ENCODE measurements around the gene CYS1.
"Not testable (repeated sequence)": the region's sequence is repeated elsewhere in the genome, so short reads cannot be mapped to it uniquely, and the experiment has no call there.

CYS1 gene

DNA sequence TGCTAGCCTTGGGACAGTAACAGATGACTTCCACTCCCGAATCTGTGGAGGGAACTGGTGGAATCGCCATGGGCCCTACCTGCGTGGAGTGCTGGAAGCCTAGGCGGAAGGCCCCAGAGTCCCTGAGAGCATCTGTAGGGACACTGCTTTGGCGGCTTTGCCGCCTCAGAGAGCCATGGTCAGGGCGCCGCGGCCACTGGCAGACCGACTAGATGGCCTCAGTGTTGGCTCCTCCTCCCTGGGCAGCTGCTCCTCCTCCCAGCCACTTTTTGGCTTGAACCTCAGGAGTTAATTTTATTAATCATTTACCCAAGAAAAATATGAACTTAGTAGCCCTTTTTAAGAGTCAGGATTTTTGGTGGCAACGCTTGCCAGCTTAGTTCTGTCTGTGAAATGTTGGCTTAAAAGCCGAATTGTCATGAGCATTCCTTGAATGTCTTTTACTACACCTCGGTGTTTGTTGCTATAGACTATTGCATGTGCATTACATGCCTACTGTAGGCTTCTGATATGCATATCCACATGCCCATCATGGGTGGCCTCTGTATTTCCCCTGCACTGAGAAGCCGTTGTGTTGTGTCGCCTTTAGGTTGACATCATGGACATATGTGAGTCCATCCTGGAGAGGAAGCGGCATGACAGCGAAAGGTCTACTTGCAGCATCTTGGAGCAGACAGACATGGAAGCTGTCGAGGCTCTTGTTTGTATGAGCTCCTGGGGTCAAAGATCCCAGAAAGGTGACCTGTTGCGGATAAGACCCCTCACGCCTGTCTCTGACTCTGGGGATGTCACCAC is 34.5 kb downstream of the CYS1 start:
- DNase-seq, result no peak

DNA sequence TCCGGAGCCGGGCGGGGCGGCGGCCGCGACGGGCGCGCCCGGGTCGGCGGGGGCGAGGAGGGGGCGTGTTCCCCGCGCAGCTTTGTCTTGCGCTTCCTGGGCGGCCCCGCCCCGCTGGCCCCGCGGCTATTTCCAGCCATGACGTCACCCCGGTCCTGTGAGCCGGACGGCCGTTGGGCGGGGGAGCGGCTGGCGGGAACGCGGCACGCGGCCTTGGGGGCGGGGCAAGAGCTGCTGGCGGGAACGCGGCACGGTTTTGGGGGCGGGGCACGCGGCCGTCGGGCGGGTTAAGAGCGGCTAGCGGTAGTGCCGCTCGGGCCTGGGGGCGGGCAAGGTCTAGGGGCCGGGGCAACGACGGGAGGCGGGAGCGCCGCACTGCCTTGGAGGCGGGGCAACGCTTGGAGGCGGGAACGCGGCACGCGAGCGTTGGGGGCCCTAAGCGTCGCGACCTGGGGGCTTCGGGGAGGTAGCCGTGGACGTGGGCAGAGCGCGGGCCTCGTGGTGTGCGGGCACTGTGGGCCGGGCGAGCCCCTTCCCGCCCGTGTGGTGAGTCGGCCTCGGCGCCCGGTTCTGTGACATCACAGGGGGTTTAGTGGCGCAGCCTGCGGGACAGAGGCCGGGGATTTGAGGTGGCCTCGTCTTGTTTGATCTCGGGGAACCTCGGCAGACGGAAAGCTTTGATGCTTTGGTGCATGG is 36.2 kb downstream of the CYS1 start:
- DNase-seq, result peak; percentile 91

DNA sequence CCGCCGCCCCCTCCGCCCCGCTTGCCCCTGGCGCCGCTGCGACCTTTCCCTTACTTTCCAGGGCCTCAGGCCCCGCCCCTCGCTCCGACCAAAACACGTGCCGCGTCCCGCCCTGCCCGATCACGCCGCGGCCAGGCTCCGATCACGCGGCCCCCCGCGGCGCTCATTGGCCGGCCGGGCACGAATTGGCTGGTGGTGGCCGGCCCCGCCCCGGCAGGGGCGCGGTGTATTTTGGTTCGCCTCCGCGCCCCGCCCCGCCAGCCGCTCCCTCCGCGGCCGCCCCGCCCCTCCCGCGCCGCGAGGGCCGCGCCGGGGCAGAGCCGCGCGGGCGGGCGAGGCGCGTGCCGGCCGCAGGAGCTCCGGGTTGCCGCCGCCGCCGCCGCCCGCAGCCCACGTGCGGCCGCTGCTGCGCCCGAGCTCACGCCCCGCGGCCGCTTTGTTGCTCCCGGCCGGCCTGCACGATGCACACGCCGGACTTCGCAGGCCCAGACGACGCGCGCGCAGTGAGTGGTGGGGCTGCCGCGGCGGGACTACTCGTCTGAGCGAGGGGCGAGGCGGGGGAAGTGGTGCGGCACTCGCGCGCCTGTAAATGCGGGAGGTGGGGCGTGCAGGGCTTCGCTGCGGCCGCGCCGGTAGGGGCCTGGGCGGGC is 36.8 kb downstream of the CYS1 start, which contains the start of gene KLF11:
KLF11 (plus strand) TSS at position 295 of the 650 bp plus-strand sequence; CDS start at position 462, 167 bp downstream.
- peak; percentile 76 for DNase-seq

DNA sequence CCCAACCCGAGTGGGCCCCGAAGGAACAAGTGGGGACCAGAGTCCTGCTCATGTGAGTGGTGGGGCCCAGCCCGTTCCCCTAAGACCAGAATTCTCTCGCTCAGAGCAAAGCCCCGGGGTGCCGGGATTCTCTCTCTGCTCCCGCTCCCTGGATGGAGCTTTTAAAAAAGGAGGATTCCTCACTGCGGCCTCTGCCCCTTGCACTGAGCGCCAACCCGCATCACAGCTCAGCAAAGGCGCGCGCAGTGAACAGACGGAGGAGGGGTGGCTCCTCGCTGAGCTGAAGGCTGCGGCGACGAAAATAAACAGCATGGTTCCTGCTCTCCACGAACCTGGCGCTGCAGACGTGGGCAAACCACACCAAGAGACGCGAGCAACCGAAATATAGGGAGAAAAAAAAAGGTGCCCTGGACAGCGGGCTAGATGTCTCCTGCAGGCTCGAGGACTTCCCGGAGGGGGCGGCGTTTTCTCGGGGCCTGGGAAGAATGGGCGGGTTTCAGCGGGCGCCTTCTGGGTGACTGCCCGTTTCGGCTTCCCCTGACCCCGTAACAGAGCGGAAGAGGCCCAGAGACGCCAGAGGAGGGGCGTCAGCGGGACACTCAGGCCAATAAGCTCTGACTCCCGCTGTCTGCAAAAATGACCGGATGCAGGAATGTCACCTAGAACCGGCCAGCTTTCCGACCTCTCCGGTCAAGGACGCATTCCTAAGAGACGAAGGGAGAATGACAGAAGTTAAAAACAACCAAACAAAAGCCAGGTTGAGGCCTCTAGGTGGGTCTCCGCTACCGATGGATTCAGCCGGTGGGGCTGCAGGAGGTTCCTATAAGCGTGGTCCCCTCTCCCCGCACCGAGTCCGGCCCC is 37.7 kb downstream of the CYS1 start:
- peak; percentile 28 for DNase-seq

DNA sequence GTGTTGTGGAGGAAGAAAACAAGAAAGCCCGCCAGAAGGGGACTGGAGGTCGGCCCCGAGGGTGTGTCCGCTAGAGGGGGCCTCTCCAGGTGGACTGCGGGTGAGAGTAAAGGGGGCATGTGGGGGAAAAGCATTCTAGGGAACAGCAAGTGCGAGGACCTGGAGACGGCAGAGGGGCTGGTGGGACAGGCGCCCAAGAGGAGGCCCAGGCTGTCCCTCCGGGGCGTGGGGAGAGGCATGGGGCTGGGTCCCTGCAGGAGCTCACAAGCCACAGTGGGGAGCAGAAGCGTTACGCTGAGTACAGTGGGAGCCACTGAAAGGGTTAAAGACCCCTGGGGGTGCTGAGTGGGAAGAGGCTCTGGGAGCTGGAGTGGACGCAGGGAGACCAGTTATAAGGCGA is 38.5 kb downstream of the CYS1 start:
- DNase-seq, result no peak

DNA sequence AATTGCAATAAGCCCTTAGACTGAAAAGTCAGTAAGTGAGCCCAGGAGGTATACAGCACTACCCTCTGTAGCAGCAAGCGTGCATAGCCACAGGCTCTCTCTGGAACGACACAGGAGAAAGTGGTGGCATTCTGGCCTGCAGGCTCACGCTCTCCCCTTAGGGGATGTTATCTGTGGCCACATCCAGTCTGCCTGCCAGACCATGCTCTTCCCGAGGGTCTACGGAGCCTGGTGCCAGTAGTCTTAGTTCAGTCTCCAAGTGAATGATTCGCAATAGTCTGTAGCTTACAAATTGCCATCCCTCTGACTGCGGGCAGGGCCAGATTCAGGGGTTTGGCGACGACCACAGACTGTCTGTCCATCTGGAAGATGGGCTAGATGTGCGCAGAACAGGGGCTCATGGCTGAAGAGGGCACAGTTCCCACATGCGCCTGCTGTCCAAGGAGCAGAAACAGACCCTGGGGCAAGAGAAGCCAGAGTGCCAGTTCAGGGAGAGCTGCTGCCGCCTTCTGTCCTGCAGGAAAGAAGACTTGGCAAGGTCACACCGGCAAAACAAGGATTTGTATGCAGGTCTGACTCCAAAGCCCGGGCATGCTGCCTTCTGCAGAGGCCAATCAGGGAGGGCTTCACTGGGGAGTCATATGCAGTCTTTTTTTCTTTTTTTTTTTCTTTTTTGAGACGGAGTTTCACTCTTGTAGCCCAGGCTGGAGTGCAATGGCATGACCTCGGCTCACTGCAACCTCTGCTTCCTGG is 40.4 kb downstream of the CYS1 start:
- DNase-seq, result no peak

DNA sequence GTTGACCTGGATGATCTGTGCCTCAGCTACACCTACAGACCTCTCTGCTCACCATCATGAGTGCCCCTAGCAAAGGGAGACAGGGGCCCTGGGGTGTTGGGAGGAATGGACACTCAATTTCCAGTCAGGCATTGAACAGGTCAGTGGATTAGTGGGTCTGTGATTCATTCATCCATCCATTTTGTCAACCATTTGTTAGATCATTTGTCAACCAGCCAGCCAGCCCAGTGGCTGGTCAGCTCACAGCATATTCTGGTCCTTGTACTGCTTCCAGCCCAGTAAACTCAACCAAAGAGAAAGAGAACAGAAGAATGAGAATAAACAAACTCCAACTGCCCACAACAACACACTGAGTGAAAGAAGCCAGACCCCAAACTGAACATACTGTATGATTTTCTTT is 41.5 kb downstream of the CYS1 start:
- no peak for DNase-seq

DNA sequence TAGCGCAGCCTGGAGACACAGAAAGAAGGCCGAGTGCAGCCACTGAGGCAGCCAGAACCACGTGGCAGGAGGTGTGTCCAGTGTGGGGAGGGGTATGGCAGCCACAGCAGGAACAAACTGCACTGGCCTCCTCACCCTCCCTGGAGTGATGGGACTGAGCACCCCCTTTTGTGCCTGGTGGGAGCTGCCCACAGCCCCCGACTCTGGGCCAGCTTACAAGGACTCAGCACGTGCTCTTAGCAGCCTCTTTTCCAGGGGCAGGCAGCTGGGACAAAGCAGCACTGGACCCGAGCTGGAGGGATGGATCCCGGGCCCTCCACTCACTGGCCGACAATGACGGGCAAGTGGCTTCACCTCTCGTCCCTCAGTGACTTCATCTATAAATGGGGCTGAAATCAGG is 42.1 kb downstream of the CYS1 start:
- DNase-seq, result no peak

DNA sequence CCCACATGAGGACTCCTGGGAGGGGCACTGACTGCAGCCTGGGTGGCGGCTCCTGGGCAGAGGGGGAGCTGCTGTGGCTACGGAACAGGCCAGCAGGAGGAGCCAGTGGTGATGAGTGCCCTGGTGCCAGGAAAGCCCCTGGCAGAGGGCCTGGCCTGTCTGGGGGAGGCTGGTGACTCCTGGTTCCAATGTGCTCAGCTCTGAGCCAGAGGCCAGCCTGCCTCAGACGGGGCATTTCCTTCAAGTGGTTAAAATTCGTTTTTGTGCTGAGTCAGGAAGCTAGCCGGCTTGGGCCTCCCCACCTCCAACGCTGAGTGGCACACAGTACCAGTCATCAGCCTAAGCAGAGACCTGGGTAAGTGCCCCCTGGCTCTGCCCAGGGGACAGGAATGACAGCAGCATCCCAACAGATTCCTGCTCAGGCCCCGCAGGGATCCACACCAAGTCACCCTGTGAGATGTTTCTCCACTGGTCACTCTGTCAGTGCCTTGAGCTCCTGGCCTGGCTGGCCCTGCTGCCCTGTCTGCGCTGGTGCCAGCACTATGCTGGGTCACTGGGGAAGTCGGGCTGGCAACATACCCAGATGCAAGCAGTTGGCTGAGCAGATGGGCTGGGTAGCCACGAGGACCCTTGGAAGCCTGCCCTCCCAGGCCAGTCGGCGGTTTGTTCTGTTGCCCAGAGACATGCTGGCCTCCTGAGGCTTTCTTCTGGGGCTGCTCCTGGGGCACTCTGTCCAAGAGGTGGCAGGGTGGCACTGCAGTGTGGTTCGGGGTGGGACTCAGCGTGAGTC is 43.9 kb downstream of the CYS1 start:
- no peak for DNase-seq

DNA sequence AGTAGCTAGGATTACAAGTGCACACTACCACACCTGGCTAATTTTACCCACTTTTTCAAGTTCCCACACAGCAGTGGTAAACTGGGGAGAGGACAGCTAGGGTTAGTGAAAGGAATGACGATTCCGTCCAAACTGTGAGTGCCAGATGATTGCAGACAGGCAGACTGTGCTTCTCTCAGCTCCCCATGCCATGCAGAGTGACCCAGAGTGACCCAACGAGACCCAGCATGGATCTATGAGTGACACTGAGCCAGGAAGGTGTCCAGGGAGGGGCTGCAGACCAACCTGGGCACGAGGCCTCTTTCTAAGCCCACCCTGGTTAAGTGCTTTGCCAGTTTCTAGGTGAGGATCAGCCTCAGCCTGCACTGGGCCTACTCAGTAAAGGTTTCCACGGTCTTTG is 44.6 kb downstream of the CYS1 start:
- no peak for DNase-seq

DNA sequence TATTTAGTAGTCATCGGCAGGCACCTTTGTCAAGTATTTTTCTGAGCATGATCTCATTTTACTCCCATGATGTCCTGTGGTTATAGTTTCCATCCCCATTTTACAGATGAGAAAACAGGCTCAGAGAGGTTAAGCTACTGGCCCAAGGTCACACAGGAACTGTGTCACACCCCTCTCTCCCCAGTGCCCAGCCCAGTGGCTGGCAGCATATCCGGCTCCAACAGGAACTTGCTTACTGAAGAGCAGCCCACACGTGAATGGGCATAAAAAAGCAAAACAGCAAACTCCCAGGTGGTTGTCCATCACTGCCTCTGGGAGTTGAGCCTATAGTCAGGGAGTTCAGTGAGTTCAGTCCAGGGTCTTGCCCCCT is 45.2 kb downstream of the CYS1 start:
- DNase-seq, result no peak

DNA sequence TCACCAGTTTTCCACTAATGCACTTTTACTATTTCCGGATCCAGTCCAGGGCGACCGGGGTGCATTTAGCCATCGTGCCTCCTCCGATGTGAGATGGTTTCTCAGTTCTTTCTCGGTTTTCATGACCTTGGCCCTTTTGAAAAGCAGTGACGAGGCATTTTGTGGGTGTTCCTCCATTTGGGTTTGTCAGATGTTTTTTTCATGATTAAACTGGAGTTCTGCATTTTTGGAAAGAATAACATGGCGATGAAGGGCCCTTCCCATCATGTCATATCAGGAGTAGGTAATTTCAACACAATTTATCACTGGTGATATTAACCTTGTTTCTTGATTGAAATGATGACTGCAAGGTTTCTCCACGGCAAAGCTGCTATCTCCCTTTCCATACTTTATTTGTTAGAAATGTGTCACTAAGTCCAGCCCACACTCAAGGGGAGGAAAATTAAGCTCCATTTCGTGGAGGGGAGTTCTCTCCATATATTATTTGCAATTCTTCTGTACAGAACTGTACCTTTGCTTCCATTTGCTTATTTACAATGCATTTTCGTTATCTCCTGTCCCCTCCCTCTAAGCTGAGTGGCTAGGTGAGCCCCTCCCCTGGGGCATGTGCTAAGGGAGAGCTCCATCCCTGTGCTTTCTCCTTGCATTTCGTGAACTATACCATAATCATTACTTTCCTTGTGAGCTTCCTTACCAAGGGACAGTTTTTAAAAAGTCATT is 45.7 kb downstream of the CYS1 start:
- DNase-seq, result no peak

DNA sequence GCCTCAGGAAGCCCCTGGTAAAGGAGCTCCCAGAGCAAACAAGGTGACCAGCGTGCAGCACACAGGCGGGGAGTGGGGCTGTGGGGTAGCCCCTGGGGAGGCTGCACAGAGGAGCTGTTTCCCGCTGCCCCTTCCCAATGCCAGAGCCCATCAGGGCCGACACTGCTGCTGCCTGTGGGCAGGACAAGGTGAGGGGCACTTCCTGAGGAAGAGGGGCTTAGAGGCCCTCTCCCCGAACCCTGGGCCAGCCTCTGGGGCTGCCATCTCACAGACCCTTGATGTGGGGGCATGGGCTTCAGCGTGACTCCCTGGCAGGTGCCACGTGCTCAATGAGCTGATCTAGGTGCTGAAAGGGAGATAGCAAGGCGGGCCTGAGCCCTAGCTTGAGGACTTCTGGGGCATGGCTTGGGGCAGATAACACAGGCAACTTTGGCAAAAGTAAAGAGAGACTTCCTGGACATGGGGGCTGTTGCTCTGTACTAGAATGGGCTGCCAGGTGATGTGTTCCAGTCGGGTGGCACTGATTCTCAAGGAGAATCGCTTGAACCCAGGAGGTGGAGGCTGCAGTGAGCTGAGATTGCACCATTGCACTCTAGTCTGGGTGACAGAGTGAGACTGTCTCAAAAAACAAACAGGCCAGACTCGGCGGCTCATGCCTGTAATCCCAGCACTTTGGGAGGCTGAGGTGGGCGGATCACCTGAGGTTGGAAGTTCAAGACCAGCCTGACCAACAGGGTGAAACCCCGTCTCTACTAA is 46.8 kb downstream of the CYS1 start:
- DNase-seq, result no peak

DNA sequence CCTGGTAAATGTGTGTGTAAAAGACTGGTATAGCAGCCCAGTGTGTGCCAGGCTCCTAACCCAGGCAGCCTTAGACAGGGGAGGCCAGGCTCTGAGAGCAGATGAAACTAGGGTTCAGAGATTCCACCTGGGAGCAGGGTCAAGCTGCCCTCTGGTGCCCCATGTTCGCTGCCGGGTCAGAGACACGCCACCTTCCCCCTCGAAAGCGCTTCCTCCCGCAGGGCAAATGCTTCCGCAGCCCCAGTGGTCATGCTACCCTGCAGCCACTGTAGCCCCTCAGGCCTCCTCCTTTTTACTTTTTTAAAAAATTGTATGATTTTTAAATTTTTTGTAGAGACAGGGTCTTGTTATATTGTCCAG is 47.5 kb downstream of the CYS1 start:
- no peak for DNase-seq

DNA sequence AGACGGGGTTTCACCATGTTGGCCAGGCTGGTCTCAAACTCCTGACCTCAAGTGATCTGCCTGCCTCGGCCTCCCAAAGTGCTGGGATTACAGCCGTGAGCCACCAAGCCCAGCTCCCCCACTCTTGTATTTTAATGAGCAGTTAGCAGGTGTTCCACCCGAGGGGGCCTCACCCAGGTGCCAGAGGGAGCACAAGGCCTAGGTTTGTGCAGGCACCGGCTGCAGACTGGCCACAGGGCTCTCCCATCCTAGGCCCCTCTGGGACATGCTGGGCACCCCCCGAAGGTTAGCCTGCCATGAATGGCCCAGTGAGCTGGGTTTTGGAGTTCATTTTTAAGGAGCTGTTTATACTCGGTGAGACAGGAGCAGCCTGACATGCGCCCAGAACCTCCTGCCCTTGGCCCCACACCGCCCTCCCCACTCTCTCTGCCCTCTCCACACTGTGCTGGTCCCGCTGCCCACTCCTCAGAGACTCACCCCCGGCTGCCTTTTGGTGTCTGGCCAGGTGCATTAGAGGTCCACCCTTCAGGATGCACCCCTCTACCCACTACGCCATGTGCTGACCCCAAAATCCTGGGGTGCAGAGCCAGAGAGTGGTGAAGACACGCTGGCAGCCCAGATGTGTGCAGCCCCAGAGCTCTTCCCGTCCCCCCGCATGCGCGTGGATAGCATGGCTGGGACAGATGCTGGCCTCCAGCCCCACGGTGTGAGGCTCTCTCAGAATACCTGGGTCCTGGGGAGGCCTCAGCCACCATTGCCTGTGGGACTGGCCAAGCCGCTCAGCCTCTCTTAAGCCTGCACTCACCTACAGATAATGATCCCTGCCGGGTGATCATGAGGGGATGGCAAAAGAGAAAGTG is 48.1 kb downstream of the CYS1 start:
- DNase-seq, result no peak

DNA sequence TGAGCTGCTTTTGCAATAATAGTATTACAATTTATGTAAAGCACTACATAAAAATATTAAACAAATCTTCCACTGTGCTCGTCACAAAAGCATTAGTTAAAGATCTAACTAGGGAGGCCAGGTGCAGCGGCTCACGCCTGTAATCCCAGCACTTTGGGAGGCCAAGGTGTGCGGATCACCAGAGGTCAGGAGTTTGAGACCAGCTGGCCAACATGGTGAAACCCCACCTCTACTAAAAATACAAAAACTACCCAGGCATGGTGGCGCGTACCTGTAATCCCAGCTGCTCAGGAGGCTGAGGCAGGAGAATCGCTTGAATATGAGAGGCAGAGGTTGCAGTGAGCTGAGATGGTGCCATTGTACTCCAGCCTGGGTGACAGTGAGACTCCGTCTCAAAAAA is 49.4 kb downstream of the CYS1 start:
- DNase-seq, result not testable (repeated sequence)

DNA sequence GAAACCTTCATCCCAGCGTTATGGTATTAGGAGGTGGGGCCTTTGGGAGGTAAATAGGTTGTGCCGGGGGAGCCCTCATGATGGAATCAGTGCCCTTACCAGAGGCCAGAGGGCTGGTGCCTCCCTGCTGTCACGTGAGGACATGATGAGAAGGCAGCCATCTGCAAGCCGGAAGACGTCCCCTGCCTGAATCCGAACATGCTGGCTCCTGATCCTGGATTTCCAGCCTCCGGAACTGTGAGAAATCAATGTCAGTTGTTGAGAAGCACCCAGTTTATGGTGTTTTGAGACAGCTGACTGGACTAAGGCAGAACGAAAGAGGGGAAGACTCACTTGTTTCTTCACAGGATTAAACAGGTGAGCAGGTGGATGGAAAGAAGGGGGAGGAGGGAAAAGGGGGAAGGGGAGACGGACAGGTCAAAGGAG is 49.9 kb downstream of the CYS1 start:
- no peak for DNase-seq

DNA sequence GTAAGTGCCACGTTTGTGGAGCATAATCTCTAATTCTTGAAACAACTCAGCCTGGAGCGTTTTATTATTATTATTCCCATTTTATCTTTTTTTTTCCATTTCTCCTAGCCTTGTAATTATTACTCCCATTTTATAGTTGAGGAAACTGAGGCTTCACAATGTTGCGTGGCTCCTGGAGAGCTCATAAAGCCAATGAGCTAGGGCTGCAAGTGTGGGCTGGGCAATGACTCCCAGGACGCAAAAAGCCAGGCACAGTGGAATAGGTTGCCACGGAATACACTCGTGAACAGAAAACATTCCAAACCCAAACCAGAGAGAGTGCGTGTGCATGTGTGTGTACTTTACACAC is 50.4 kb downstream of the CYS1 start:
- DNase-seq, result no peak
